Activated naive CD4-positive, alpha-beta T cell treated with anti-CD3 and anti-CD28 coated beads for 36 hours (primary cell): Measurements from ENCODE around the gene COMMD1. TPM values are rescaled to one million over a fixed set of nuclear protein-coding genes. Genes with fewer than 3 reads are reported as not detected.
"Not testable (repeated sequence)": the region's sequence is repeated elsewhere in the genome, so short reads cannot be mapped to it uniquely, and the experiment has no call there.

Source experiments
- CTCF ChIA-PET: fragments of 350-600 bp; sonication (Branson Sonifier 250); formaldehyde crosslinking; loops from one replicate; lab custom pipeline; 2021; ENCODE audit warnings: antibody characterized with exemption; lab: Charles Lee
- DNase-seq: peaks from one replicate; pipeline ENCODE4 v3.0.0-alpha.2; 2020
- H3K27ac Mint-ChIP-seq: one replicate; pipeline ENCODE4 v1.8.0; 2021; ENCODE audit warnings: mild to moderate bottlenecking, mixed read lengths
- H3K27me3 Mint-ChIP-seq: one replicate; pipeline ENCODE4 v1.8.0; 2021; ENCODE audit warnings: low read depth, mixed read lengths
- H3K36me3 Mint-ChIP-seq: one replicate; pipeline ENCODE4 v1.8.0; 2021; ENCODE audit warnings: low read depth, mixed read lengths
- H3K4me1 Mint-ChIP-seq: one replicate; pipeline ENCODE4 v1.8.0; 2021; ENCODE audit warnings: low read depth, mixed read lengths
- H3K4me3 Mint-ChIP-seq: one replicate; pipeline ENCODE4 v1.8.0; 2021; ENCODE audit warnings: mild to moderate bottlenecking, moderate library complexity, mixed read lengths
- H3K9me3 Mint-ChIP-seq: one replicate; pipeline ENCODE4 v1.8.0; 2021; ENCODE audit warnings: mixed read lengths
- intact Hi-C: fragments of 100-400 bp; cut with micrococcal nuclease; formaldehyde crosslinking; loops from one replicate; pipeline ENCODE4 v1.15.1; 2023
- total RNA-seq, 2 experiments: library from RNA; stranded (reverse); gene quantifications; one replicate each; pipeline ENCODE4 v1.2.3, GENCODE V29; 2021

COMMD1 gene
- total RNA-seq, 2 experiments from 2014 or later, result 26.9 to 29.5 TPM

DNA sequence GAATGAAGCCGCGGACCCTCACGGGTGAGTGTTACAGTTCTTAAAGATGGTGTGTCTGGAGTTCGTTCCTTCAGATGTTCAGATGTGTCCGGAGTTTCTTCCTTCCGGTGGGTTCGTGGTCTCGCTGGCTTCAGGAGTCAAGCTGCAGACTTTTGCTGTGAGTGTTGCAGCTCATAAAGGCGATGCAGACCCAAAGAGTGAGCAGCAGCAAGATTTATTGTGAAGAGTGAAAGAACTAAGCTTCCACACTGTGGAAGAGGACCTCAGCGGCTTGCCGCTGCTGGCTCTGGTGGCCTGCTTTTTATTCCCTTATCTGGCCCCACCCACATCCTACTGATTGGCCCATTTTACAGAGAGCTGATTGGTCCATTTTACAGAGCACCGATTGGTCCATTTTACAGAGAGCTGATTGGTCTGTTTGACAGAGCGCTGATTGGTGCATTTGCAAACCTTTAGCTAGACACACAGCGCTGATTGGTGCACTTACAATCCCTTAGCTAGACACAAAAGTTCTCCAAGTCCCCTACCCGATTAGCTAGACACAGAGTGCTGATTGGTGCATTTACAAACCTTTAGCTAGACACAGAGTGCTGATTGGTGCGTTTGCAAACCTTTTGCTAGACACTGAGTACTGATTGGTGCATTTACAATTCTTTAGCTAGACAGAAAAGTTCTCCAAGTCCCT, 136.4 kb downstream of the COMMD1 start:
- H3K27me3 Mint-ChIP-seq, H3K9me3 Mint-ChIP-seq, H3K4me3 Mint-ChIP-seq, DNase-seq, H3K27ac Mint-ChIP-seq, intact Hi-C loops: not testable (repeated sequence)
- Mint-ChIP-seq H3K4me1 (peaks cover 17% of the 10 kb centered on the region), H3K36me3 (peaks cover 21% of the 10 kb centered on the region)
- CTCF ChIA-PET, result interaction anchor here (0.7 to 1.0 kb wide), 2 partner anchors 9 to 107 kb away, joined by 3 to 4 read pairs; no protein-coding TSS in a partner anchor

DNA sequence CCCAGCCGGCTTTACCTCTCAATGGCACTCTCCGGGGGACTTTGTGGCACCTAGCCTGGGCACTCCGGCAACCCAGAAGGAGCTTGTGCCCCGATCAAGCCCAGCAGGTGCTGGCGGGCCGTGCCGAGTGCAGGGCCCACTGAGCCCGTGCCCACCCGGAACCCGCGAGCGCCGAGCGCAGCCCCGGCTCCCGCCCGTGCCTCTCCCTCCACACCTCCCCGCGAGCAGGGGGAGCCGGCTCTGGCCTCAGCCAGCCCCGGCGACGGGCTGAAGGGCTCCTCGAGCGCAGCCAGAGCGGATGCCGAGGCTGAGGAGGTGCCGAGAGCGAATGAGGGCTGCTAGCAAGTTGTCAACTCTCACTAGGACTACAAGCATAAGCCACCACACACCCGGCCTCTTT, 136.9 kb downstream of the COMMD1 start:
- peaks cover 17% of the 10 kb centered on the region for H3K4me1 Mint-ChIP-seq
- no peak for DNase-seq
- no peaks in the 10 kb centered on the region for H3K27me3 Mint-ChIP-seq
- intact Hi-C loops, result no loop called here
- peaks cover 5% of the 10 kb centered on the region for H3K9me3 Mint-ChIP-seq
- no peak overlapping the region for H3K4me3 Mint-ChIP-seq
- no peak overlapping the region for H3K27ac Mint-ChIP-seq
- CTCF ChIA-PET, result no interaction called here
- peaks cover 23% of the 10 kb centered on the region for H3K36me3 Mint-ChIP-seq

DNA sequence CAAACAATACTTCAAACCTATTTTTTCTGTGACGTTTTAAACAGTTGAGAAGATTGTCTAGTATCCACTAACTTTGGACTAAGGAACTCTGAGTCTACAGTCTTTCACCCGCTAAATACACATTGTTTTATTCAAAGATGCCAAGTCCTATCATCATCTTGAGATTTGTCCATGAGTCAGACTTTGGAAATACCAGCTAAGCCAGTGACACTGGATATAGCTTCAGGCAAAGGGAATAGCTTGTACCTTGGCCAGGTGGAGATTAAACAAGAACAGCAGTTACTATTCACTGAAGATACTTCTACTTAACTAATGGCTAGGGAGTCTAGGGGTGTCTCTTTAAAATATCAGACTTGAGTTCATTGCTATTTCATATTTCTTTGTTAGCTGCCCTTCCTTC, 137.5 kb downstream of the COMMD1 start:
- no peaks in the 10 kb centered on the region for H3K27me3 Mint-ChIP-seq
- H3K27ac Mint-ChIP-seq, result no peak overlapping the region
- no peak overlapping the region for H3K4me3 Mint-ChIP-seq
- peaks cover 17% of the 10 kb centered on the region for H3K4me1 Mint-ChIP-seq
- no peak for DNase-seq
- peaks cover 23% of the 10 kb centered on the region for H3K36me3 Mint-ChIP-seq
- intact Hi-C loops, result no loop called here
- H3K9me3 Mint-ChIP-seq, result peaks cover 5% of the 10 kb centered on the region
- CTCF ChIA-PET, result no interaction called here

DNA sequence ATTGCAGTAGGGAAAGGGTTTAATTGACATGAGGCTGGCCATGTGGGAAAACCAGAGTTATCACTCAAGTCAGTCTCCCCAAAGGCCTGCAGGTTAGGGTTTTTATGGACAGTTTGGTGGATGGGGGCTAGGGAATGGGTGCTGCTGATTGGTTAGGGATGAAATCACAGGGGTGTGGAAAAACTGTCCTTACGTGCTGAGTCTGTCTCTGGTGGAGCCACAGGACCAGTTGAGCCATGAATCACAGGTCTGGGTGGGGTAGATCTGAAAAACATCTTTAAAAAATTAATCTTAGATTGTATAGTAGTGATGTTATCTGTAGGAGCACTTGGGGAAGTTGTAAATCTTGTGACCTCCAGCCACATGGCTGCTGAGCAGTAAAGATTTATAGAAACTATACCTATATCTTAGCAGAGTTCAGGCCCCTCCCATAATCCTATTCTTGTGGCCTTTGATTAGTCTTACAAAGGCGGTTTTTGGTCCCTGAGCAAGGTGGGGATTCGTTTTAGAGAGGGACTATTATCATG, 139.6 kb downstream of the COMMD1 start:
- no peak overlapping the region for H3K27ac Mint-ChIP-seq
- intact Hi-C loops, result no loop called here

DNA sequence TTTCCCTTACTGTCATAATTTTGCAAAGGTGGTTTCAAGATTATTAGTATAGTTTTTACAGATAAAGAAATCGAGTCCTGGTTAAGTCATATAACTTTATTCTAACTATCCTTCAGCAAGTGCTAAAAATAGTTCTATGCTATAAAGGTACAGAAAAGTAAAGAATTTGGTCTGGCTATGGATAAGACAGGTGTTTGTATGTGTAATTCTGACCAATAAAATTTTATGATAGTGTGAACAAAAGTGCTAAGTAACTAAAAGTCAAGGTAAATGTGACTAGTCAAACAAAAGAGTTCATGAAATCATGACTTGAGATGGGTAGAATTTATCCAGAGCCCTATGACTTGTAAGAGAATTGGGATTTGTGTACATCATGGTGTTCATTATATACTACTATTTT, 140.7 kb downstream of the COMMD1 start:
- Mint-ChIP-seq H3K4me3 (no peak overlapping the region), H3K36me3 (peaks cover 23% of the 10 kb centered on the region), H3K4me1 (no peaks in the 10 kb centered on the region), H3K27me3 (no peaks in the 10 kb centered on the region), H3K9me3 (peaks cover 5% of the 10 kb centered on the region), H3K27ac (no peak overlapping the region)
- CTCF ChIA-PET, result no interaction called here
- no peak for DNase-seq
- intact Hi-C loops, result no loop called here

More for the DNA sequence above, 139.6 kb downstream of the COMMD1 start:
- Mint-ChIP-seq H3K9me3 (peaks cover 5% of the 10 kb centered on the region), H3K27me3 (no peaks in the 10 kb centered on the region), H3K36me3 (peaks cover 23% of the 10 kb centered on the region), H3K4me1 (peaks cover 2% of the 10 kb centered on the region), H3K4me3 (no peak overlapping the region)
- DNase-seq, result no peak
- CTCF ChIA-PET, result interaction anchor here (1.2 kb wide), 1 partner anchor 12 kb away, joined by 3 read pairs; no protein-coding TSS in a partner anchor

DNA sequence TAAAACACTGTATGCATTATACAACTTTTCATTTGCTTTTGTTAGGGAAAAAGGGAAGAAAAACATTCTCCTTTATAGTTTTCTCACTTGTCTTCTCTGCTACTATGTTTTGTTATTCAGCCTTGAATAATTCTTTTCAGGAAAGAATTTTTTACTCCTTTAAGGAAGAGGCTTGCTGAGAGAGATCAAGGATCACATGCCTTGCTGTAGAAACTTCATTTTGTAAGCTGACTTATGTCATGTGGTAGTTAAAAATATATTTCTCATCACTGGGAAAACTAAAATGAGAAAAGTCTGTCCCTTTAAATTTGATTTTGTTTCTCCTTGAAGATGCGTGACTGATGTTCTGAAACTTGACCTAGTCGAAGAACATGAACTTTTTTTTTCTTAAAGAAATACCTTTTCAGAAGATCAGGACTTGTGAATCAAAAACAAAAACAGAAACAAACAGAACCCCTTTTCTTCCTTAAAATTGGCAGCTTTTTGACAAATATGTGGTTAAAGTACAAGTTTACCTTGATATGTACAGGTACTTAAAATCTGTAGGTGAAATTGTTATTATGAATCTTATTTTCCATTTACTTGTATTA, 145.1 kb downstream of the COMMD1 start:
- CTCF ChIA-PET, result no interaction called here

DNA sequence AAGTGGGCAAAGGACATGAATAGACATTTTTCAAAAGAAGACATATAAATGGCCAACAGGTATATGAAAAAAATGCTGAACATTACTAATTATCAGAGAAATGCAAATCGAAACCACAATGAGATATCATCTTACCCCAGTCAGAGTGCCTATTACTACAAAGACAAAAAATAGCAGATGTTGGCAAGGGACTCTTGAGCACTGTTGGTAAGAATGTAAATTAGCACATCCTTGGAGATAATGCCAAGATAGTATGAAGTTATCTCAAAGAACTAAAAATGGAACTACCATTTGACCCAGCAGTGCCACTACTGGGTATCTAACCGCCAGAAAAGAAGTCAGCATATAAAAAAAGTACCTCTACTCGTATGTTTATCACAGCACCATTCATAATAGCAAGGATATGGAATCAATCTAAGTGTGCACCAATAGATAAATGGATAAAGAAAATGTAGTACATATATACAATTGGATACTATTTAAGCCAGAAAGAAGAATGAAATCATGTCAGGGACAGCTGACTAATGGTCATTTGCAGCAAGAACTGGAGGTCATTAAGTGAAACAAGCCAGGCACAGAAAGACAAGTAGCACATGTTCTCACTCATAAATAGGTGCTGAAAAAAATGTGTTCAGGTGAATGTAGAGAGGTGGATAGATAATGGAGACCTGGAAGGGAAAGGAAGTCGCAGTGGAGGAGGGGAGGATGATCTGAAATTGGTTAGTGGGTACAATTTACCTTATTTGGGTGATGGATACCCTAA, 148.7 kb downstream of the COMMD1 start:
- Mint-ChIP-seq H3K36me3 (peaks cover 4% of the 10 kb centered on the region), H3K27ac (no peak overlapping the region), H3K9me3 (no peaks in the 10 kb centered on the region), H3K4me1 (peaks cover 3% of the 10 kb centered on the region), H3K27me3 (no peaks in the 10 kb centered on the region), H3K4me3 (no peak overlapping the region)
- intact Hi-C loops, result no loop called here
- CTCF ChIA-PET, result no interaction called here
- no peak for DNase-seq

More for the DNA sequence above, 145.1 kb downstream of the COMMD1 start:
- Mint-ChIP-seq H3K36me3 (peaks cover 10% of the 10 kb centered on the region), H3K27ac (no peak overlapping the region), H3K4me3 (no peak overlapping the region), H3K4me1 (peaks cover 3% of the 10 kb centered on the region), H3K27me3 (no peaks in the 10 kb centered on the region), H3K9me3 (no peaks in the 10 kb centered on the region)
- no peak for DNase-seq
- intact Hi-C loops, result no loop called here

DNA sequence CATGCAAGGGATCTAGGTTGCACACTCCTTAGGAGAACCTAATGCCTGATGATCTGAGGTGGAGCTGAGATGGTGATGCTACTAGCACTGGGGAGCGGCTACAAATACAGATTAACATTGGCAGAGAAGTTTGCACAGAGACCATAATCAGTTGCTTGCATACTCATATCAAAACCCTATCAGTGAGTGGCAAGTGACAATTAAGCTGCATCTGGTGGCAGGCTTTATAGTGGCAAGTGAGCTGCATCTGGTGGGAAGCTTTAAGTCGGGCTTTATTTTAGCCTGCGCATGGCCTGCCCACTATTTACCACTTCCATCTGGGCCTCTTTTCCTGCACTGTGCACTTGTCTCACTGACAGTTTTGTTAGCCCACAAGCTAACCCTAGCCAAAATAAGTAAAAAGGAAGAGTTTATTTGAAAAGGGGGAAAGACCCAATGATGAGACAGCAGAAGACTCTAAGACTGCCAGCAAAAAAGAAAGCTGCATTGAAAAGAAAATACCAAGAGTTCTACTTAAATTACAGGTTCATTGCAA, 149.5 kb downstream of the COMMD1 start:
- Mint-ChIP-seq H3K4me1 (peaks cover 3% of the 10 kb centered on the region), H3K9me3 (no peaks in the 10 kb centered on the region), H3K27ac (no peak overlapping the region), H3K27me3 (no peaks in the 10 kb centered on the region), H3K4me3 (no peak overlapping the region), H3K36me3 (peaks cover 5% of the 10 kb centered on the region)
- CTCF ChIA-PET, result no interaction called here
- no peak for DNase-seq
- intact Hi-C loops, result no loop called here

DNA sequence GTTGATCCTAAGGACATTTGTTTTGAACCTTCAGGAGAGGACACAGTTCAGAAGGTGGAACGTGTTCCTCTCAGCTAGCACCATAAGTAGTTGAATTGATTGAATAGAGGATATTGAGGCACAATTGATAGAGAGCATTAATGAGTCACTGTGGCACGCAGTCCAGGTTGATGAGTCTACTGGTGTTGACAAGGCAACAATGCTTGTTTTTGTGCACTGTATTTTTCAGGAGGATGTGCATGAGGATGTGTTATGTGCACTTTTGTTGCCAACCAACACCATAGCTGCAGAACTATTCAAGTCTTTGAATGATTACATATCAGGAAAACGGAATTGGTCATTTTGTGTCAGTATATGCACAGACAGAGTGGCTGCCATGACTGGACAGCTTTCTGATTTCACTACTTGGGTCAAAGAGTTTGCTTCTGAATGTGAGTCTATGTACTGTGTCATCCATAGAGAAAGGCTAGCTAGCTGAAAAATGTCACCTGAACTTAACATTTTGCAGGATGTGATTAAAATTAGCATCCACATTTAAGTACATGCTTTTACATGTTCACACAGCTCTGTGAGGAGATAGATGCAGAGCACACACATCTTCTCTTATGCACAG, 150.4 kb downstream of the COMMD1 start:
- H3K4me3 Mint-ChIP-seq, result no peak overlapping the region
- H3K36me3 Mint-ChIP-seq, result peaks cover 5% of the 10 kb centered on the region
- H3K27ac Mint-ChIP-seq, result no peak overlapping the region
- intact Hi-C loops, result no loop called here
- H3K9me3 Mint-ChIP-seq, result peaks cover 3% of the 10 kb centered on the region
- no peaks in the 10 kb centered on the region for H3K27me3 Mint-ChIP-seq
- peaks cover 3% of the 10 kb centered on the region for H3K4me1 Mint-ChIP-seq
- no peak for DNase-seq
- CTCF ChIA-PET, result no interaction called here

DNA sequence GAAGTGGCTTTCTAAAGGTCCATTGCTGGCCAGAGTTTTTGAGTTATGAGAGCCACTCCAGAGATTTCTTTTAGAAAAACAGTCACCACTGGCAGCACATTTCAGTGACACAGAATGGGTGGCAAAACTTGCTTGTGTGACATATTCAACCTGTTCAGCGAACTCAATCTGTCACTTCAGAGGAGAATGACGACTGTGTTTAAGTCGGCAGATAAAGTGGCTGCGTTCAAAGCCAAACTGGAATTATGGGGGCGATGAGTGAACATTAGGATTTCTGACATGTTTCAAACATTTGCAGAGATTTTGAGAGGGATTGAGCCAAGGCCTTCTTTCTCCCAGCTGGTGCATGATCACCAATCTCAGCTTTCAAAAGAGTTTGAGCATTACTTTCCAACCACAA, 150.9 kb downstream of the COMMD1 start:
- peaks cover 5% of the 10 kb centered on the region for H3K36me3 Mint-ChIP-seq
- H3K4me1 Mint-ChIP-seq, result peaks cover 3% of the 10 kb centered on the region
- H3K4me3 Mint-ChIP-seq, result no peak overlapping the region
- CTCF ChIA-PET, result no interaction called here
- DNase-seq, result no peak
- no peaks in the 10 kb centered on the region for H3K27me3 Mint-ChIP-seq
- intact Hi-C loops, result no loop called here
- H3K27ac Mint-ChIP-seq, result no peak overlapping the region
- H3K9me3 Mint-ChIP-seq, result peaks cover 3% of the 10 kb centered on the region

DNA sequence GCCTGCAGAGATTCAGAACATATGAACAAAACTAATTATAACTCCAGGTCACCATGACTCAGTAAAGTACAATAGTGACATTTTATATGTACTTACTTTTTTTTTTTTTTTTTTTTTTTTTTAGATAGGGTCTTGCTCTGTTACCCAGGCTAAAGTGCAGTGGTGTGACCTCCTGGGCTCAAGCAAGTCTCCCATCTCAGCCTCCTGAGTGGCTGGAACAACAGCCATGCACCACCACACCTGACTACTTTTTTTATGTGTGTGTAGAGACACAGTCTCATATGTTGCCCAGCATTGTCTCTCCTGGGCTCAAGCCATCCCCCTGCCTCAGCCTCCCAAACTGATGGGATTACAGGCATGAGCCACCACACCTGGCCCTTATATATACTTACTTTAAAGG, 159.8 kb downstream of the COMMD1 start:
- CTCF ChIA-PET, result no interaction called here

DNA sequence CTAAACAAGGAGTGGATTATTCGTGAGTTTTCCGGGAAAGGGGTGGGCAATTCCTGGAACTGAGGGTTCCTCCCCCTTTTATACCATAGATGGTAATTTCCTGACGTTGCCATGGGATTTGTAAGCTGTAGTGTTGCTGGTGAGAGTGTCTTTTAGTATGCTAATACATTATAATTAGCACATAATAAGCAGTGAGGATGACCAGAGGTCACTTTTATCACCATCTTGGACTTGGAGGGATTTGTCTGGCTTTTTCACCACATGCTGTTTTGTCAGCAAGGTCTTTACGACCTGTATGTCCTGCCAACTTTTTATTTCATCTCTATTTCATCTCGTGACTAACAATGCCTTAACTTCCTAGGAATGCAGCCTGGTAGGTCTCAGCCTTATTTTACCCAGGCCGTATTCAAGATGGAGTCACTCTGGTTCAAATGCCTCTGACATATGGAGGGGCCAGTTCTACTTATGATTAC, 165.7 kb downstream of the COMMD1 start:
- no peak overlapping the region for H3K27ac Mint-ChIP-seq
- peaks cover under 1% of the 10 kb centered on the region for H3K4me1 Mint-ChIP-seq
- peaks cover 21% of the 10 kb centered on the region for H3K36me3 Mint-ChIP-seq
- DNase-seq, result no peak
- no peak overlapping the region for H3K4me3 Mint-ChIP-seq
- no peaks in the 10 kb centered on the region for H3K27me3 Mint-ChIP-seq
- H3K9me3 Mint-ChIP-seq, result peaks cover 7% of the 10 kb centered on the region
- intact Hi-C loops, result no loop called here
- CTCF ChIA-PET, result no interaction called here

More for the DNA sequence above, 159.8 kb downstream of the COMMD1 start:
- Mint-ChIP-seq H3K36me3 (peaks cover 11% of the 10 kb centered on the region), H3K4me3 (no peak overlapping the region), H3K4me1 (peaks cover 3% of the 10 kb centered on the region), H3K27ac (no peak overlapping the region), H3K9me3 (peaks cover 6% of the 10 kb centered on the region), H3K27me3 (no peaks in the 10 kb centered on the region)
- intact Hi-C loops, result no loop called here
- DNase-seq, result no peak
